Coronary artery (tissue), 2 donors: ENCODE data around the gene CCDC169.

Source experiments
- DNase-seq: peaks from one replicate; pipeline ENCODE4 v3.0.0-alpha.2; 2017; ENCODE audit warnings: low spot score
- H3K27ac ChIP-seq, 2 donors: fragments of 200-600 bp; sonication (generic); one replicate each; pipeline ENCODE4 v1.5.1; 2016 to 2019
- H3K4me3 ChIP-seq: fragments of 200-600 bp; sonication (generic); 2 replicates; pipeline ENCODE4 v1.5.1; 2016; ENCODE audit warnings: mild to moderate bottlenecking, moderate library complexity
- TF ChIP-seq, protein P1 (sequence below): fragments of 200-600 bp; sonication (generic); IDR thresholded peaks from one replicate; pipeline ENCODE4 v1.5.1; 2019; ENCODE audit warnings: antibody characterized with exemption

CCDC169 gene

DNA sequence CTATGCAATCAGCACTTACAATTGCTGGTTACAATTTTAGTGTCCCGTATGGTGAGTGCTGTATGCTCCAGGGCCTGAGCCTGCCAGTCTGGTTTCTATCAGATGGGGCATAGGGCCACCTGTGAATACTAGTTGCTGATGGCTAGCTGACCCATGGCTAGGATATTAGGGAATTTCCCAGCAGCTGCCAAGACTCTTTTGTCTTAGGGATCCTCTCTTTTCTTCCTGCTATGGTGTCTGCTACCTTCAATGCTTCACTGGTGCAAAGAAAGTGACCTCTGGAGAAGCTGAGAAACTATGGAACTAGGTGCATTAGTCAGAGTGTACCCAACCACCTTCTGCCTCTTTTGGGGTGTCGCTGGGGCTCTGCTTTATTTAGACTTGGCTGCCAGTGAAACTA, 11.6 kb downstream of the CCDC169 start:
- no peak for DNase-seq
- TF ChIP-seq, protein P1, sequence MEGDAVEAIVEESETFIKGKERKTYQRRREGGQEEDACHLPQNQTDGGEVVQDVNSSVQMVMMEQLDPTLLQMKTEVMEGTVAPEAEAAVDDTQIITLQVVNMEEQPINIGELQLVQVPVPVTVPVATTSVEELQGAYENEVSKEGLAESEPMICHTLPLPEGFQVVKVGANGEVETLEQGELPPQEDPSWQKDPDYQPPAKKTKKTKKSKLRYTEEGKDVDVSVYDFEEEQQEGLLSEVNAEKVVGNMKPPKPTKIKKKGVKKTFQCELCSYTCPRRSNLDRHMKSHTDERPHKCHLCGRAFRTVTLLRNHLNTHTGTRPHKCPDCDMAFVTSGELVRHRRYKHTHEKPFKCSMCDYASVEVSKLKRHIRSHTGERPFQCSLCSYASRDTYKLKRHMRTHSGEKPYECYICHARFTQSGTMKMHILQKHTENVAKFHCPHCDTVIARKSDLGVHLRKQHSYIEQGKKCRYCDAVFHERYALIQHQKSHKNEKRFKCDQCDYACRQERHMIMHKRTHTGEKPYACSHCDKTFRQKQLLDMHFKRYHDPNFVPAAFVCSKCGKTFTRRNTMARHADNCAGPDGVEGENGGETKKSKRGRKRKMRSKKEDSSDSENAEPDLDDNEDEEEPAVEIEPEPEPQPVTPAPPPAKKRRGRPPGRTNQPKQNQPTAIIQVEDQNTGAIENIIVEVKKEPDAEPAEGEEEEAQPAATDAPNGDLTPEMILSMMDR: no peak
- Histone ChIP-seq H3K4me3 (no peak overlapping the region), H3K27ac (no peak overlapping the region)

DNA sequence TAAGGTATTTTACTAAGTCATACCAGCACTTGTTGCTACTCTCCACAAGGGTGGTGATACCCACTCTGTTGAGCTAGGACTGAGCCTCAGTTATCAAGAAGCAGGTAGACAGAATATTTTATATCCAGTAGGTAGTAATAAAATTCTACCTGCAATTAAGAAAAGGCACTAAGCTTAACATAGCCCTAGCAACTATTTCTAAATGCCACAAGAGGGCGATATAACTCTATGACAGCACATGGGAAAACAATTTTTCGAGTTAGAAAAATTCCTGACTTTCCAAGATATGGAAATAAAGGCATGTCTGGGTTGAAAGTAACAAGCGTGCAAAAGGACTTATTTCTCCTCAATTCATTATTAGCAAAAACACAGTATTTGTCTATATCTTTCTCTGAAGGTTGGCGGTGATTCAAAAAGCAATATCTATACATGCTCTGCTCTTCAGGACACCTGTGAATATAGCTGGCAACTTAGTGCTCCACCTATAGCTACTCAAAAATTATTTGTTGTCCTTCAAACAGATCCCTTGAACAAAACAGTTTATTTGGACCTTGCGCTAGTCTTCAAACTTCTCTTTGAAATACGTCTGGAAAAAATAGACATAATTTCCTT, 14.7 kb downstream of the CCDC169 start:
- TF ChIP-seq, protein P1: peak; percentile 68
- H3K27ac ChIP-seq: no peak overlapping the region
- no peak for DNase-seq
- H3K4me3 ChIP-seq: no peak overlapping the region

DNA sequence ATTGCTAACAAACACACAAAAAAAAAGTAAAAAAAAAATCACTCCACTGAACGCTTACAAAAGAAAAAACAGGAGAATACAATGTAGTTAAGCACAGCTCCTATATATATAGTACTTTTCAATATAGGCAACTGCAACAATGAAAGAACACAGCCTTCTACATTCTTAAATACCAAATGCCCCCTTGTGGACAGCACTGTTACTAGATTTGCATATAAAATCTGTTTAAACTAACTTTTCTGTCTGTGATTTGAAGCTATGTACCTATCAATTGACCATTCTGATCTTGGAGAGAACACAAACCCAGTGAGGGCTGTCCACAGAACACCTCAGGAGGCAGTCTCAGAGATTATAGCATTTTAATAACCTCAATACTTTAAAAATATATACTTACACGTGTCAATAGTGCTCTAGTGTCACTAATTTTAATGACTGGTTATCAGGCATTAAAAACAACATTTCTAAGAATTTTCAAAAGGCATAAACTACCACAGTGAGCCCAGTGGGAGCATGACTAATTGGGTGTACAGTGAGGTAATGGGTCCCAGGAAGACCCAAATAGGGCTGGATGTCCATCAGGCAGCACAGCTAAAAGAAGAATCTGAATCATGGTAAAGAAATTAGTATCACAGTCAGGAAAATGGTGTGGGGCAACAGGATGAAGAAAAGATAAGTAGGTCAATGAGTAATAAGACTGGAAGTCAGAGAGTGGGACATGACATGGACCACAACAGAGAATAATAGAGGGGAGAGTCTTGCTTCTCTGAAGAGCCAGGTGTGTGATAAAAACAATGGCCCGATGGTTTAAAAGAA, 22.2 kb downstream of the CCDC169 start:
- no peak overlapping the region for H3K4me3 ChIP-seq
- no peak for DNase-seq
- TF ChIP-seq, protein P1: no peak
- no peak overlapping the region for H3K27ac ChIP-seq

DNA sequence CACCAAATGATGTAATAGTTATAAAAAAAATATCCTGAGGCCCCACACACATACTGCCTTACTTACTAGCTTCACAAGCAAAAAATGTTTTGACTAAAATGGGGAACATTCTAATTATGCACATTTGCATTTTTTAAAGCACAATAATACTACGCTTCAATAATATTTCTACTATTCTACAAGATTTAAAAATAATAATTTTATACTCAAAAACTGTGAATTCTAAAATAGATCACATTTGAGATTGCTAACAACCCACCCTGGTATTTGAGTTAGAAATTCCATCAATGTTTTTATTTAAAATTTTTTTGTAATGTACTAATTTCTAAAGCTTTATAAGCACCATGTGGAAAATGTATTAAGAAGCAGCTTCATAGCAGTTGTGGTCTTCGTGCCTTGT, 24.2 kb downstream of the CCDC169 start:
- TF ChIP-seq, protein P1: no peak
- no peak for DNase-seq
- Histone ChIP-seq H3K27ac (no peak overlapping the region), H3K4me3 (no peak overlapping the region)

DNA sequence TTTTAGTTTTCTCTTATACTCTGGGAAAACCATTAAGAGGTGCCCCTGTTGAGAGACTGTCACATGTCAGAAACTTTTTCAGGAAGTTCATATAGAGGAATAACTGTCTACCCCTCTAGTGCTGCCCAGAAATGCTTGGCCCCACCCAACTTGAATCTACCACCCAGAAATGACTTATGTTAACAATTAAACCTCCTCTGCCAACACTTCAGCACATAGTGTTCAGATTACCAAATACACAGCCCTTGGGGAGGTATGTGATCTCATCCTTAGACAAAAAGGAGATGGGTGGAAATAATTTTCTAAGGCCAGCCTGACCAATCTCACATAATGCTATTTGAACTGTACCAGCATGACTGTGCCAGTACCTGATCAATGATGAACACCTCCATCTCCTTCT, 35.6 kb downstream of the CCDC169 start:
- TF ChIP-seq, protein P1: no peak
- no peak for DNase-seq
- H3K4me3 ChIP-seq: no peak overlapping the region
- no peak overlapping the region for H3K27ac ChIP-seq

DNA sequence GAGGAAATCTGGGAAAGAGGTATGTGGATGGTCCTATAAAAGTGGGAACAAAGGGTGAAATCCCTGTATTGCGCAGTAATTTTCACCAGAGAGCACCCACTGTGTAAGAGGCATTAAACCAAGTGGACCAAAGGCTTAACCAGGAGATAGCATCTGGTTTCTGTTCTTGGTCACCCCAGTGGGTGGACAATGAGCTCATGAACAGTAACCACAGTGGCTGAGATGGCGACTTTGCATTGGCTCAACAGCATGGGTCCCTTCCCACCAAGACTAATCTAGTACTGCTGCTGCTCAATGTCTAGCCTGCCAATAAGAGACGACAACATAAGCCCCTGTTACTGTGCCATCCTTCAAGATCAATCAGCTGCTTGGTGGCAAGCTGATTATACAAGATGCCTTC, 36.6 kb downstream of the CCDC169 start:
- no peak overlapping the region for H3K4me3 ChIP-seq
- TF ChIP-seq, protein P1: no peak
- no peak overlapping the region for H3K27ac ChIP-seq
- DNase-seq: no peak
